Calu3 (cell line): ENCODE results near the gene RNF14. TPM values are rescaled to one million over a fixed set of nuclear protein-coding genes. Genes with fewer than 3 reads are reported as not detected.

Experiments
- BruUV-seq: library from RNA; stranded (reverse); fragments of 400-500 nt; replicated peaks from 2 replicates; lab custom pipeline; 2021; lab: Mats Ljungman, UMichigan
- CTCF ChIA-PET: fragments of 300-600 bp; sonication (Branson Sonifier 250); formaldehyde crosslinking; loops from one replicate; lab custom pipeline; 2022; ENCODE audit warnings: antibody characterized with exemption; lab: Charles Lee
- DNase-seq: peaks from one replicate; pipeline ENCODE4 v3.0.0; 2022
- H3K27ac Mint-ChIP-seq: one replicate; pipeline ENCODE4 v1.8.0; 2022; ENCODE audit warnings: mixed read lengths; ENCODE audit not compliant: unreplicated experiment
- H3K27me3 Mint-ChIP-seq: one replicate; pipeline ENCODE4 v1.8.0; 2022; ENCODE audit warnings: mixed read lengths; ENCODE audit not compliant: unreplicated experiment
- H3K36me3 Mint-ChIP-seq: one replicate; pipeline ENCODE4 v1.8.0; 2022; ENCODE audit warnings: mild to moderate bottlenecking, moderate library complexity, mixed read lengths; ENCODE audit not compliant: insufficient read depth, unreplicated experiment
- H3K4me1 Mint-ChIP-seq: one replicate; pipeline ENCODE4 v1.8.0; 2022; ENCODE audit warnings: mild to moderate bottlenecking, low read depth, mixed read lengths; ENCODE audit not compliant: unreplicated experiment
- H3K4me3 Mint-ChIP-seq: one replicate; pipeline ENCODE4 v1.8.0; 2022; ENCODE audit warnings: mild to moderate bottlenecking, low read depth, moderate library complexity, mixed read lengths; ENCODE audit not compliant: unreplicated experiment
- H3K9me3 Mint-ChIP-seq: one replicate; pipeline ENCODE4 v1.8.0; 2022; ENCODE audit warnings: low read depth, mixed read lengths; ENCODE audit not compliant: unreplicated experiment
- intact Hi-C: fragments of 100-400 bp; cut with micrococcal nuclease; formaldehyde crosslinking; loops from one replicate; pipeline ENCODE4 v1.10.0; 2022; ENCODE audit not compliant: unreplicated experiment
- total RNA-seq: library from RNA; stranded (reverse); gene quantifications from 2 replicates; pipeline ENCODE4 v1.2.3, GENCODE V29; 2022
- TF ChIP-seq, protein P1 (sequence below): fragments of 200-600 bp; IDR thresholded peaks from one replicate; pipeline ENCODE4 v1.8.0; 2022; ENCODE audit warnings: antibody characterized with exemption; ENCODE audit not compliant: unreplicated experiment

The RNF14 gene
- total RNA-seq, 1 experiment from 2014 or later, result 32.2 TPM

- H3K4me1 Mint-ChIP-seq, result peaks cover 5% of the 10 kb centered on the region
- H3K9me3 Mint-ChIP-seq, result no peaks in the 10 kb centered on the region
- no peak overlapping the region for H3K27ac Mint-ChIP-seq
- H3K27me3 Mint-ChIP-seq, result no peaks in the 10 kb centered on the region
- H3K36me3 Mint-ChIP-seq, result peaks cover 45% of the 10 kb centered on the region
- no TSS peak for BruUV-seq
- TF ChIP-seq, protein P1, sequence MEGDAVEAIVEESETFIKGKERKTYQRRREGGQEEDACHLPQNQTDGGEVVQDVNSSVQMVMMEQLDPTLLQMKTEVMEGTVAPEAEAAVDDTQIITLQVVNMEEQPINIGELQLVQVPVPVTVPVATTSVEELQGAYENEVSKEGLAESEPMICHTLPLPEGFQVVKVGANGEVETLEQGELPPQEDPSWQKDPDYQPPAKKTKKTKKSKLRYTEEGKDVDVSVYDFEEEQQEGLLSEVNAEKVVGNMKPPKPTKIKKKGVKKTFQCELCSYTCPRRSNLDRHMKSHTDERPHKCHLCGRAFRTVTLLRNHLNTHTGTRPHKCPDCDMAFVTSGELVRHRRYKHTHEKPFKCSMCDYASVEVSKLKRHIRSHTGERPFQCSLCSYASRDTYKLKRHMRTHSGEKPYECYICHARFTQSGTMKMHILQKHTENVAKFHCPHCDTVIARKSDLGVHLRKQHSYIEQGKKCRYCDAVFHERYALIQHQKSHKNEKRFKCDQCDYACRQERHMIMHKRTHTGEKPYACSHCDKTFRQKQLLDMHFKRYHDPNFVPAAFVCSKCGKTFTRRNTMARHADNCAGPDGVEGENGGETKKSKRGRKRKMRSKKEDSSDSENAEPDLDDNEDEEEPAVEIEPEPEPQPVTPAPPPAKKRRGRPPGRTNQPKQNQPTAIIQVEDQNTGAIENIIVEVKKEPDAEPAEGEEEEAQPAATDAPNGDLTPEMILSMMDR, result no peak
- intact Hi-C loops, result no loop called here
- no peak overlapping the region for H3K4me3 Mint-ChIP-seq
- DNase-seq, result no peak
- CTCF ChIA-PET, result no interaction called here
Measured at GRCh38 chr5:142008813-142009212, 39.9 kb downstream of the RNF14 start.

DNA sequence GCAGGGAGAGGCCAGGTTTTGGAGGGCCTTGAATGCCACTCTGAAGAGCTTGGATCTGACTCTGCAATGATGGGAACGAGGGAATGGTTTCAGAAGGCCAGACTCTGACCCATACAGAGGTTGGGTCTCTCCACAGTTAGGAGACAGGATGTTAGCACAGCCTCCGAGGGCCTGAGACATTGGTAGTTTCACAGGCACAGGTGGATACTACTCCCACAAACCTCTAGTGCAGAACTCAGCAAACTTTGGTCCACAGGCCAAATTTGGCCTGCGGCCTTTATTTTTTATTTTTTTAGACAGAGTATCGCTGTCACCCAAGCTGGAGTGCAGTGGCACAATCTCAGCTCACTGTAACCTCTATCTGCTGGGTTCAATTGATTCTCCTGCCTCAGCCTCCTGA, 41.0 kb downstream of the RNF14 start:
- H3K27ac Mint-ChIP-seq, result no peak overlapping the region
- peaks cover 16% of the 10 kb centered on the region for H3K4me1 Mint-ChIP-seq
- intact Hi-C loops, result no loop called here
- peaks cover 55% of the 10 kb centered on the region for H3K36me3 Mint-ChIP-seq
- H3K27me3 Mint-ChIP-seq, result no peaks in the 10 kb centered on the region
- TF ChIP-seq, protein P1, result no peak
- CTCF ChIA-PET, result interaction anchor here (0.6 kb wide), 1 partner anchor 345 kb away, joined by 3 read pairs; no protein-coding TSS in a partner anchor
- H3K4me3 Mint-ChIP-seq, result no peak overlapping the region
- no peak for DNase-seq
- H3K9me3 Mint-ChIP-seq, result no peaks in the 10 kb centered on the region
- no TSS peak for BruUV-seq

GRCh38 chr5:142011572-142012185, 42.8 kb downstream of the RNF14 start:
- peak overlapping the region; percentile 96 for H3K27ac Mint-ChIP-seq
- H3K36me3 Mint-ChIP-seq, result peaks cover 49% of the 10 kb centered on the region
- intact Hi-C loops, result loop anchor here (2.0 kb wide), 1 partner anchor 97 kb away; the partner anchor contains the start of gene NDFIP1
- H3K9me3 Mint-ChIP-seq, result no peaks in the 10 kb centered on the region
- H3K4me3 Mint-ChIP-seq, result peak overlapping the region; percentile 80
- no peak for DNase-seq
- peaks cover 34% of the 10 kb centered on the region for H3K4me1 Mint-ChIP-seq
- BruUV-seq, result no TSS peak
- CTCF ChIA-PET, result interaction anchor here (0.7 to 2.6 kb wide), 8 partner anchors 18 to 298 kb away, joined by 3 to 13 read pairs (median 4); partner anchors contain the start of gene RNF14
- no peaks in the 10 kb centered on the region for H3K27me3 Mint-ChIP-seq
- TF ChIP-seq, protein P1, result no peak

DNA sequence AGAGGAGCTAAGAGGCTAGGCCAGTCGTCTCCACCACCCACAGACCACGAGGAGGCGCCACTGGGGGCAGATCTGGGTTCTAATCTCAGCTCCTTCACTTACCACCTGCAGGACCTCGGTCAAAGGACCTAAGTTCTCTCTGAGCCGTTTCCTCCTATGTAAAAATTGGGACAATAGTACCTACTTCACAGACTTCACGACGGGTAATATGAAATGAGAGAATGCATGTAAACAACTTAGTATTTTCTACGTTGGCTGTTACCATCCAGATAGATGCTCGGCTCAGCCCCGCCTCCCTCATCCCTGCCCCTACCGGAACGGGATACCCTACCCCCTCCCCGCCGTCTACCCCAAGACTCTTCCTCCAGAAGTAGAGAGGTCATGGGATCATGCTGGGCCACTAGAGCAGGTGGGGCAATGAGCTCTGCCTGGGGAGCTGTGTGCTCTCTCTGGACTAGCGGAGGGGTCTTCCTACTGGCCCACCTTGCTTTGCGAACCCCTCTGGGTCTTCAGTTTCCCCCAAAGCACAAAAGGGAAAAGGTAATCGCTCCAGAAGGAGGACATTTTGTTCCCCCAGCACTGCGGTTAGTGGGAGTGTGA, 43.4 kb downstream of the RNF14 start:
- no peaks in the 10 kb centered on the region for H3K9me3 Mint-ChIP-seq
- DNase-seq, result peak; percentile 70
- TF ChIP-seq, protein P1, result peak; percentile 29
- peak overlapping the region; percentile 96 for H3K27ac Mint-ChIP-seq
- peaks cover 49% of the 10 kb centered on the region for H3K36me3 Mint-ChIP-seq
- H3K27me3 Mint-ChIP-seq, result no peaks in the 10 kb centered on the region
- BruUV-seq, result TSS peak; percentile 45
- CTCF ChIA-PET, result interaction anchor here (0.7 to 2.6 kb wide), 8 partner anchors 17 to 299 kb away, joined by 3 to 13 read pairs (median 4); partner anchors contain the start of gene RNF14
- intact Hi-C loops, result loop anchor here (2.0 kb wide), 1 partner anchor 97 kb away; the partner anchor contains the start of gene NDFIP1
- peak overlapping the region; percentile 80 for H3K4me3 Mint-ChIP-seq
- peaks cover 36% of the 10 kb centered on the region for H3K4me1 Mint-ChIP-seq
